Measurements from ENCODE around the gene MYO1H. TPM values are rescaled to one million over a fixed set of nuclear protein-coding genes. Genes with fewer than 3 reads are reported as not detected.

Gene MYO1H
- total and polyA plus RNA-seq, 2 experiments from 2014 or later = not detected

- TF ChIP-seq POLR2AphosphoS5 (IDR thresholded peaks at IDR 0.05; ENCODE audit: low read depth) = no peak
- no peak for TF ChIP-seq JUNB (IDR thresholded peaks at IDR 0.05; ENCODE audit: unreplicated experiment)
- TF ChIP-seq CTCF (conservative IDR thresholded peaks at IDR 0.05; ENCODE audit: low read depth in 2 of 2) = no peak
These were observed 146.2 kb downstream of the MYO1H start (continued) for GRCh38 chr12:109493938-109494337.

GRCh38 chr12:109494348-109494881, 146.7 kb downstream of the MYO1H start:
- Mint-ChIP-seq H3K27me3 (ENCODE audit: insufficient read depth, low read depth, poor library complexity) (peaks cover 2% of the 10 kb centered on the region), H3K9me3 (peaks cover 13% of the 10 kb centered on the region), H3K4me1 (no peaks in the 10 kb centered on the region), H3K4me3 (no peak overlapping the region), H3K36me3 (ENCODE audit: low read depth) (peaks cover 53% of the 10 kb centered on the region), H3K27ac (no peak overlapping the region)
- no peak overlapping the region for H3K4me3 ChIP-seq
- no peaks in the 10 kb centered on the region for H3K4me1 ChIP-seq (ENCODE audit: insufficient read depth)
- H3K4me2 ChIP-seq = no peak overlapping the region
- ATAC-seq (no peak), DNase-seq (ENCODE audit: low spot score) (no peak)
- no peak overlapping the region for H2AFZ ChIP-seq
- H3K79me2 ChIP-seq (replicated peaks; ENCODE audit: insufficient read depth) = no peaks in the 10 kb centered on the region
- H3K9me2 ChIP-seq (ENCODE audit: insufficient read depth) = no peaks in the 10 kb centered on the region
- H3K27me3 ChIP-seq (ENCODE audit: insufficient read depth) = no peaks in the 10 kb centered on the region
- peaks cover 28% of the 10 kb centered on the region for H3K36me3 ChIP-seq (ENCODE audit: insufficient read depth)
- H3K27ac ChIP-seq (ENCODE audit: low read depth) = no peak overlapping the region
- no peaks in the 10 kb centered on the region for H3F3A ChIP-seq (replicated peaks; ENCODE audit: low read depth)
- no peaks in the 10 kb centered on the region for H4K20me1 ChIP-seq (replicated peaks; ENCODE audit: insufficient read depth)
- no peak for TF ChIP-seq ZNF462 (CRISPR knock-in tag; IDR thresholded peaks at IDR 0.05)
- no peak for TF ChIP-seq CREB1 (CRISPR knock-in tag; IDR thresholded peaks at IDR 0.05; ENCODE audit: low read depth)
- TF ChIP-seq ZNF331 (CRISPR knock-in tag; IDR thresholded peaks at IDR 0.05; ENCODE audit: low read depth) = no peak
- TF ChIP-seq NANOG (IDR thresholded peaks at IDR 0.05; ENCODE audit: borderline replicate concordance) = no peak
- TF ChIP-seq POLR2AphosphoS5 (IDR thresholded peaks at IDR 0.05; ENCODE audit: low read depth) = no peak
- TF ChIP-seq ETS1 (IDR thresholded peaks at IDR 0.05) = no peak
- TF ChIP-seq JUNB (IDR thresholded peaks at IDR 0.05; ENCODE audit: unreplicated experiment) = no peak
- TF ChIP-seq CTCF (conservative IDR thresholded peaks at IDR 0.05; ENCODE audit: low read depth in 2 of 2) = no peak
- TF ChIP-seq EZH2 (IDR thresholded peaks at IDR 0.05; ENCODE audit: low read depth, unreplicated experiment) = no peak
- TF ChIP-seq STAT1 (IDR thresholded peaks at IDR 0.05; ENCODE audit: unreplicated experiment) = no peak
- TF ChIP-seq ZNF114 (CRISPR knock-in tag; IDR thresholded peaks at IDR 0.05) = no peak
- TF ChIP-seq EZH2phosphoT487 (IDR thresholded peaks at IDR 0.05; ENCODE audit: unreplicated experiment) = no peak

Measured in GM23338 (cell line).